Esophagus mucosa (tissue), 1 donor: ENCODE measurements around the gene FARP1. TPM values are rescaled to one million over a fixed set of nuclear protein-coding genes. Genes with fewer than 3 reads are reported as not detected.
"Not testable (repeated sequence)": the region's sequence is repeated elsewhere in the genome, so short reads cannot be mapped to it uniquely, and the experiment has no call there.

Experiments used
- ATAC-seq: fragments of 200-7000 bp; cut with Tn5 transposase; one replicate; pipeline ENCODE4 v1.9.1; 2020
- total RNA-seq: library from RNA; stranded (reverse); gene quantifications from one replicate; pipeline ENCODE4 v1.2.4, GENCODE V29; 2023
- donor health status: DM: yes; HTN: yes; CAD: no.

FARP1 gene
- total RNA-seq, 1 donor from 2014 or later: 6.2 TPM

DNA sequence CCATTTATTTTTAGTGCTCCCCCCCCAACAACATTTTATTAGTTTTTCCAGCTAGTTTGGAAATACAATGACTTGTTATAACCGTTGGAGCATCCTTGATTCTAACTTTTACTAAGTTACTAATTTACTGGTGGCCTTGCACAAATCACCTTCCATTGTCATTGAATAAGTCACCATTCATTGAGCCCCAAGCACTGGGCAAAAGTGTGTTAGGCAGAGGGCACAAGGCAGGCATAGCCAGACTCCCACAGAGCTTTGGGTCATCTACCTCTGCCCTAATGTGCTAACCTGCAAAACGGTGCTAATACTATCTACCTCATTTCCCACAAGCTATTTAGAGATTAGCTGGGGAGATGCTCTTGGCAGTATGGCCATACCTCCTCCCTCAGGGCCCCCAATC lies 120.9 kb downstream of the FARP1 start:
- ATAC-seq: no peak

DNA sequence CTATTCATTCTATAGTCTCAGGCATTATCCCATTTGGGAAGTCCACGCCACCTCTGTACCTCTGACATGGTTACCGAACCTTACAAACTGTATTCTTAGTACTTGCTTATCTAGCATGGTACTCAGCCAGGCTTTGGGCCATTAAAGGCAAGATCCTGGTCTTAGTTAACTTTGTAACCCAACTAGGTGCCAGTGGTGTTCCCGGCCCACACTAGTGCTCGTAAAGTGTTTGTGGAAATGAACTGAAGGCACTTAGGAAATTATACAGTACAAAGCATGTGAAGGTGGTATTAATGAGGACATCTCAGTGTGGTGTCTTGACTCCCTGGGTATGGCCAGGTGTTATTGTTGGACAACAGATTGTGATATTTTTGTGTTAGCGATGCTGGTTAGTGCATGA lies 122.0 kb downstream of the FARP1 start:
- no peak for ATAC-seq

DNA sequence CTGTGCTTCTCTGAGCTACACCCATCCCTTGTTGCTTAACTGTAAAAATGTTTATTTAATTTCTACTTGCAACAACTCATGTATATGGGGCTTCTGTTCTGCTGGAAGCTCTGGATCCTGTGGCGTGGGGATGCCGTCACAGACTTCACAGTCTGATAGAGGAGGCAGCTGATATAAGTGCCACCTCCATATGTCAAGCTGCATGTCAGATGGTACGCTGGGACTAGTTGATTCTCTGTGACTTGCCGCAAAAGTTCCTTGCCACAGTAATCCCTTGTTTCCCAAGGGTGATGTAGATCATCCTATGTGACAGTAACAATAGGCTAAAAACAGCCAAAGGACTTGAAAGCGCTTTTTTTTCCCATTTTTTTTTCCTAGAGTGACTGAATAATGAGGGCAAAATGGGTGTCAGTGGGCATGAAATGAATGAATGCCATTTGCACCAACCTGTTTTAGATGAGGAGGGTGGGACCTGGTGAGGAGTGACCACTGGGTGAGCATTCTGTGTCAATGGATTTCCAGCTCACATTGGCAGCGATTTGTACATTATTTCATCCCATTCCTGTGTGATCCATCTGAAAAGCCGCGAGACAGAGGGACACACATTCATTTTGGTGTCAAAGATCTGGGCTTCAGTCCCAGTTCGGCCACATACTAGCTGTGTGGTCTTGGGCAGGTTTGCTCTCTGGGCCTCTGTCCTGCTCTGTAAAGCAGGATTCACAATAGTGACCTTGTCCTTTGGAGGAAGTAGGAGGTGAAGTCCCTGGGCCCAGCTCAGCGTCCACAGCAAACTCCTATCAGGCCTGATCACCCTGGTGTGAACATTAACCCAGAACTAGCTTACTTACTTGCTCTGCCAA lies 123.0 kb downstream of the FARP1 start:
- ATAC-seq: no peak

DNA sequence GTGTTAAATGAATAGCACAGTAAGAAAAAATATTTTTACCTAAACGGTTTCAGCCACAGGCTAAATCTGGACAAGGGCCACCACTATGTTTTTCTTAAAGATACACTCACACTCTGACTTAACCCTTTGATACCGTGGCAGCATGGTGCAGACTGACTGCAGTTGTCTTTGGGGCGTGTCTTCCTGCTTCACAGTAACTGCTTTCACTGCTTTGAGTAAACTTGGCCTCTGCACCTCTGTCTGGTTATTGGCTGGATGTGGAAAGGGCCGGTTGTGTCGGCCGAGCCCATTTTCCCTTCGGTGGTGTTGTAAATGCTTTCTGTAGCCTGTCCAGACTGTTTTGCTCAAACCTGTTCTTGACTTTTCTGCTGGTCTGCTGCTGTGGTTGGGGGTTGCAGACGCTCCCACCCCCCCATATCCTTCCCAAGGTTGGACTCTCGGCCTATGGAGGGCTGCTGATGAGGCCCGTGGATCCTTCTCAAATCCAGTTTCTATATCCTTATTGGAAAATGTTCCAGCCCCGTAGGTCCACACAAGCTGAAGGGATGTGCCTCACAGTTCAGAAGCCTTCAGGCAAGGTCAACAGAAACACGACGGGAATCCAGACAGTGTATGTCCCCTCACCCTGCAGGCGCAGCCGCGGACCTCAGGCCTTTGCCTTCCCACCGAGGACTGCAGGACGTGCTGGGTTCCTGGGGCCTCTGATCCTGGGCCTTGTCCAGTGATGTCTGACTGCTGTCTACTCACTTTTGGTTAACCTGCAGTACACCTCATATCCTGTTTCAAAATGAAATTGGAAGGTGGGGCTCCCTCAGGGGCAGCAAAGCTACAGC lies 124.4 kb downstream of the FARP1 start:
- ATAC-seq: no peak

GRCh38 chr13:98269386-98269785 lies 126.5 kb downstream of the FARP1 start:
- ATAC-seq: no peak

DNA sequence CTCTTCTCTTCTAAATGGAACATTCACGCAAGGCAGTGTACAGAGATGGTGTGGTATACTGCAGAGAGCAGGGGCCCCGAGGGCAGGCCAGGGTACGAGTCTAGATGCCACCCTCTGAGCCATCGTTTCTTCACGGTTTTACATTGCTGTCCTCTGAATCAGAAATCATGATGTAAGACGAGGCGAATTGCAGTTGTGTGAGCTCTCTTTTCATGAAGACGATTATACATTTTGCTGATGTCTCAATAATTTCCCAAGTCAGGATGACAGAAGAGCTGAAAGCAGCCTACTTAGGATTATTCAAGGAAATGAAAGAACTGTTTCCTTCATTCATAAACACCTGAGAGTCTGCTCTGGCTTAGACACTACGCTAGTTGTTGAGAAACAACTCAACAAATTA lies 127.9 kb downstream of the FARP1 start:
- no peak for ATAC-seq

DNA sequence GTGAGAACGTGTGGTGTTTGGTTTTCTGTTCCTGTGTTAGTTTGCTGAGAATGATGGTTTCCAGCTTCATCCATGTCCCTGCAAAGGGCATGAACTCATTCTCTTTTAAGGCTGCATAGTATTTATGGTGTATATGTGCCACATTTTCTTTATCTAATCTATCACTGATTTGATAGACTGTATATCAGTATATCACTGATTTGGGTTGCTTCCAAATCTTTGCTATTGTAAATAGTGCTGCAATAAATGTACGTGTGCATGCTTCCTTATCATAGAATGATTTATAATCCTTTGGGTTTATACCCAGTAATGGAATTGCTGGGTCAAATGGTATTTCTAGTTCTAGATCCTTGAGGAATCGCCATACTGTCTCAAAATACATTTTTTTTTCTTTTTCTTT lies 128.8 kb downstream of the FARP1 start:
- not testable (repeated sequence) for ATAC-seq

GRCh38 chr13:98272549-98272948 lies 129.7 kb downstream of the FARP1 start:
- no peak for ATAC-seq

DNA sequence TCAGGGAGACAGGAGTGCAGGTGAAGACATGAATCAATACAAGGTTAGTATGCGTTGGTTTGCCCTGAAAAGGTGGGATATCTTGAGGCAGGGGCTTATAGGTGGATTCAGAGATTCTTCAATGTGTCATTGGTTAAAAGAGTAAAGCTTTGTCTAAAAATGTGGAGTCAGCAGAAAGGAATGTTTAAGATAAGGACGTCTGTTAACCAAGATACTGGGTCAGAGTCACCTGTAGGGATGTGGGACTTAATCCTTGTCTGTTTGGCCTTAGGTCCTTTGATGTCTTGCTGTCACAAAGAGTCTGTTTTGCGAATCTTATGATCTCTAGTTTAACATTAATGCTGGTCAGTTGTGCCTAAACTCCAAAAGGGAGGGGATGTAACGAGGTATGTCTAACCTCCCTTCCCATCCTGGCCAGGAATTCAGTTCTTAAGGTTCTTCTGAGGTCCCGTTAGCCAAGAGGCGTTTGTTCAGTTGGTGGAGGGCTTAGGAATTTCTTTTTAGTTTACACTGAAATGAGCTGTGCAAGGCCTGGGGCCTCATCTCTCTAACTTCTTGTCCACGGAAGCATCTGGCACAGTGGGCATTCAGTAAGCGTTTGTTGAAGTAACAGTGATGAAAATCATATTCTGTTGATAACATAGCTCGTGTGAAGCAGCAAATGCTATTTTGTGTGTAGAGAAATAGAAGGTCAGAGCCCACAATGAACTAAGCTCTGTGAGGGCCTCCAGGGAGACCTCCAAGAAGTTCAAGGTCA lies 130.4 kb downstream of the FARP1 start:
- no peak for ATAC-seq

DNA sequence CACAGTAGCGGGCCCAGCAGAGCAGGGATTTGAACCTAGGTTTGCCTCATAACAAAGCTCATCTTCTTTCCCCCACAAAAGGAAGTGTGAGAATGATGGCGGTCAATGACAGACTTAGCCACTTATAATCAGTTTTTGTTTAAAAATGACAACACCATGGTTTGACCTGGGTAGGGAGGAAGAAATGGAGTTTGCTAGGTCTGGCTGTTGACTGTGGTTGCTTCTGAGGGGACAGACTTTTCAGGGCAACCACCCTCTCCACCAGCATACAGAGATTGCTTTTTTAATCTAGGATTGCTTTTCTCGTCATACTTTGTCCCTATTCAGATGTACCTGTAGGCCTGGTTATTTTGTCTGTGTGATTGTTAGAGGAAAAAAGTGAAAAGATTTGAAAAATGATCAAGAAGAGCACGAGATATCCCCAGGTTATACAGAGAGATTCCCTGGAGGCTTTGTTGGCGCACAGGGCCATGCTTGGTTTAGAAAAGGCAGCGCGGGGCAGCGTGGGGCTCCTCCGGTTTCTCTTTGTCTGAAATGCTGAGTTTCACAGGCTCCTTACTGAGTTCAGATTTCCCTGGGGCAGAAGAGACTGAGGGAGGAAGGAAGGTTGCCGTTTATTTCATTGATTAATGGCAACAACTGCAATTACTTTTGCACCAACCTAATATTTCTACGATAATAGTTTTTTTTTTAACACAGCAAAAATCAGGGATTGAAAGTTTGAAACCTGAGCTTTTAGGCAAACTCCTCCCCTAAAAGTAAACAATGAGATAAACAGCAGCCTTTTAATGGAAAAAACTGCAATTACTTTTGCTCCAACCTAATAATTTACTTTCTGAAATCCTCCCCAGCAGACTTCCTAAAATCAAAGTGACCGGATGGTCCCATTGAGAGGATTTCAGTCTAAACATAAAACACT lies 131.2 kb downstream of the FARP1 start:
- ATAC-seq: no peak

GRCh38 chr13:98274921-98275487 lies 132.1 kb downstream of the FARP1 start:
- ATAC-seq: no peak

DNA sequence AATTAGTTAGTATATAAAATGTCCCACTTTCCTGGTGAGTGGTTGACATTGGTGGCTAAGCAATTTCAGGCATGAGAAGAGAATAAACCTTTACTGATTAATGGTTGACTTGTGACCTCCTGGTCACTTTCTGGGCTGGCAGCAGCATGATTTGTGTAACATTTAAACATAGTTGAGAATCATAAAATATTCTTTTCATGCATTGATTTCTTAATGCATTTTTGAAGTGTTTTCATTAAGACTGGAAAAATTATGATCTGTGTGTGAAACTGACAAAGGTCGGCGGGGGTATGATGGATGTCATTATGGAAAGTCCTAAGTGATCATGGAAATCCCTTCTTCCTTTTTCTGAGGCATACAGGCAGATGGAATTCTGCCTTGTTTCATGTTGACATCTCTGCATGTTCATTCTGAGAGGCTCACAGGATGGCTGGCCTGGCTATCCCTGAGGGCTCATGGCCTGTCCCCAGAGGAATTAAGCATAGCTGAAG lies 132.8 kb downstream of the FARP1 start:
- no peak for ATAC-seq

DNA sequence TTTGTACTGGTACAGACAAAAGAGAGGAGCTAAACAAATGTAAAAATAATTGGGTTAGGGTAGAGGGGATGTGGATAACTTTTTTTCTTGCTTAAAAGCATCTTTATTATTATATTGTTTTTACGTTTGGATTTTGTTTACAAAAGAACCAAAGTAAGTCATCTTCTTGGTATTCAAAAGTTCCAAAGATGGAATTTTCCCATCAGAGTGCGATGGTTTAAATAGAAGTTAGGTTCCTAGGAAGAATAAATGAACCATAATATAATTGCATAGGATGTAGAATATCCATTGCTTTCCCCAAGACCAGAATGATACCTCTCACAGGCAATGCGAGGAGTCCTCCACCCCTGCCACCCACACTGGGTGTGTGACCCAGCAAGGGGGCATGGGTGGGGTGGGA lies 133.6 kb downstream of the FARP1 start:
- no peak for ATAC-seq

- ATAC-seq: no peak
These were observed 135.3 kb downstream of the FARP1 start for GRCh38 chr13:98278068-98278724.

- ATAC-seq: peak; percentile 87
These were observed 136.7 kb downstream of the FARP1 start for GRCh38 chr13:98279473-98280175.

DNA sequence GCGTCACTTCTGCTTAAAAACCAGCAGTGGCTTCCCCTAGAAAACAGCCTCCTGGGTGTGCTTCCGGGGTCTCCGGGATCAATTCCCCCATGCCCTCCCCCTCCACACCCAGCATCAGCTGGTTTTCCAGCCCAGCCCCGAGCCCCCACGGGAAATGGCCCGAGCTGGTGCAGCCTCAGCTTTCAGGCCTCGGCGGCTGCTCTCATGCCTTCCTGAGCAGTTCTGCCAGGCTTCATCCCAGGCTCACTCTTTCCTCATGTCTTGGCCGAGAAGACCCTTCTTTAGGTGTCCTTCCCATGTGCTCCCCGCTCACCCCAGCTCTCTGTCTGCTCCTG lies 137.2 kb downstream of the FARP1 start:
- no peak for ATAC-seq

DNA sequence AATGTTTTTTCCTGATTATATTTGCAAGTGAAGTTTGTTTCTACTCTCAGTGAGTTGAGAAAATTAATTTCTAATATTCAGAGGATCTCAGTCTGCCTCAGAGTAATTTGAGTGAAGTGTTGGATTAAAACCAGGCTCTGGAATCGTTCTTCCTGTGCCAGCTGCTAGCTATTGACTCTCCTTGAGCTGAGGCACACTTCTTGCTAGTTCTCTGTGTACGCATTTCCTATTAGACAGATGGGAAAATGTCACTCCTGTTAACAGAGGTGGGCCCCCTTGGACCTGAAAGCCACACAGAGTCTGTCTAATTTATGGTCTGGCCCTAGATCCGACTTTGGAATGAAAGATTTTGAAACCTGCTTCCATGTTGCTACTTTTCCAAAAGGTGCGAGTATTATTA lies 141.8 kb downstream of the FARP1 start:
- no peak for ATAC-seq

DNA sequence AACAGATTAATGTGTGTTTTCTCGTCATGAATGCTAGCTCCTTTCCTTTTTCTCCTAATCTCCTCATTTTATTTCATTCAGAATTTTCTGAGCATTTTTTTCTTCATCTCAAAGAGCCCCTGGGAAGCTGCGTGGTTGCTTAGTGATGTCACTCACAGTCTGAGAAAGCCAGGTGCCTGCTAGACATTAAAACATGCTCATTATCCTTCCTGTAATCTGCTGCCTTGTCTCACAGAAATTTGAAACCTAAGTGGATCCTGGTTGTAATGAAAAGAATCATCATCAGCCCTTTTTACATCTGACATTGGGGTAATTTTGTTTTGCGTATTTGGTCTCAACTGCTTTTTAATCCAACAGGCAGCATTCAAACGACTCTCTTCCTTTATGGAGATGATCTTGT lies 142.4 kb downstream of the FARP1 start:
- no peak for ATAC-seq

DNA sequence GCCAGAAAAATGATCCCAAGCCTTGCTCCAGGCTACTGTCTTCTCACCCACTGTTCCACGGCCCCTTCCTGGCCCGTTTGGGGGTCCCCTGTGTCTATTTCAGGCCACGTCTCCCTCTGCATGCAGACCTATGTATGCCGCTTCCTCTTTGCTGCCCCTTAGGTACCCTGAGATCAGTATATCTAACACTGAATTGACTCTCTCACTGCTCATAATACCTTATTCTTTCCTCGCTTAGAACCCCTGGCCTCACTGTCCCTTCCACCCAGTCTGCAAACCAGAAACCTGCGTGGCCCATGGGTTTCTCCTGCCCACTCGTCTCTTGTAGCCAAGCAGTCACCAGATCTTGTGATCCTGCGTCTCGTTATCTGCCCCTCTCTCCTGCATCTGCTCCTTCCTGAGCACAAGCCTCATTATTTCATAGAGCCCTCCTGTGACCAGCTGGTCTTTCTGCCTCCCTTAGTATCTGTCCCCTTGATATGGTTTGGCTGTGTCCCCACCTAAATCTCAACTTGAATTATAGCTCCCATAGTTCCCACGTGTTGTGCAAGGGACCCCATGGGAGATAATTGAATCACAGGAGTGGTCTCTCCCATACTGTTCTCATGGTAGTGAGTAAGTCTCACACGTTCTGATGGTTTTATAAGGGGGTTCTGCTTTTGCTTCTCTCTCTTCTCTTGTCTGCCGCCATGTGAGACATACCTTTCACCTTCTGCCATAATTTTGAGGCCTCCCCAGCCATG lies 143.1 kb downstream of the FARP1 start:
- ATAC-seq: no peak

- no peak for ATAC-seq
These were observed 143.9 kb downstream of the FARP1 start for GRCh38 chr13:98286799-98287198.
